Astrocyte (in vitro differentiated cells and primary cell): Measurements from ENCODE around the gene LRRC15.

Experiments used
- EZH2 ChIP-seq: IDR thresholded peaks from 2 replicates; pipeline ENCODE4 v1.6.1; 2012; ENCODE audit warnings: mild to moderate bottlenecking, low read length, inconsistent platforms; ENCODE audit not compliant: insufficient read depth
- TF ChIP-seq, protein P1 (sequence below): IDR thresholded peaks from 2 replicates; pipeline ENCODE4 v1.5.1; 2011; ENCODE audit warnings: low read depth, mild to moderate bottlenecking, inconsistent platforms, low read length, moderate library complexity; ENCODE audit not compliant: insufficient read depth

DNA sequence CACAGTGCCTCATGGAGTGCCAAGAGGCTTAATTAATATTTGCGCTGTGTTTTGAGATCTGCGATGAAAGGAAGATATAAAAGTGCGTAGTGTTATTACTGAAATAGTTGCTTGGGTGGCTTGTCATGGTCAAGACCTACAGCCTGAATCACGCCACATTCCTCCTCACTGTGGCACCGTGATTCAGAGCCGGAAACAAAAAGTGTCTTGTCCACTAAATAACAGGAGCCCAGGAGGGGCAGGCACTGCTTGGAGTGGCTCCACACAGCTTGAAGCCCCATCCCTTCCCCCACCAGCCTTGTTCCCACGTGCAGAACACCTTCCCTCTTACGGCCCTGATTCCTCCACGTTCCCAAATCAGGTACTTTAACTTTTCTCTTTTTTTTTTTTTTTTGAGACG, 1.2 kb upstream of the LRRC15 start:
- TF ChIP-seq, protein P1, sequence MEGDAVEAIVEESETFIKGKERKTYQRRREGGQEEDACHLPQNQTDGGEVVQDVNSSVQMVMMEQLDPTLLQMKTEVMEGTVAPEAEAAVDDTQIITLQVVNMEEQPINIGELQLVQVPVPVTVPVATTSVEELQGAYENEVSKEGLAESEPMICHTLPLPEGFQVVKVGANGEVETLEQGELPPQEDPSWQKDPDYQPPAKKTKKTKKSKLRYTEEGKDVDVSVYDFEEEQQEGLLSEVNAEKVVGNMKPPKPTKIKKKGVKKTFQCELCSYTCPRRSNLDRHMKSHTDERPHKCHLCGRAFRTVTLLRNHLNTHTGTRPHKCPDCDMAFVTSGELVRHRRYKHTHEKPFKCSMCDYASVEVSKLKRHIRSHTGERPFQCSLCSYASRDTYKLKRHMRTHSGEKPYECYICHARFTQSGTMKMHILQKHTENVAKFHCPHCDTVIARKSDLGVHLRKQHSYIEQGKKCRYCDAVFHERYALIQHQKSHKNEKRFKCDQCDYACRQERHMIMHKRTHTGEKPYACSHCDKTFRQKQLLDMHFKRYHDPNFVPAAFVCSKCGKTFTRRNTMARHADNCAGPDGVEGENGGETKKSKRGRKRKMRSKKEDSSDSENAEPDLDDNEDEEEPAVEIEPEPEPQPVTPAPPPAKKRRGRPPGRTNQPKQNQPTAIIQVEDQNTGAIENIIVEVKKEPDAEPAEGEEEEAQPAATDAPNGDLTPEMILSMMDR = no peak
- no peak for TF ChIP-seq EZH2
